ENCODE data around the gene PRKAG3.

PRKAG3 gene

DNA sequence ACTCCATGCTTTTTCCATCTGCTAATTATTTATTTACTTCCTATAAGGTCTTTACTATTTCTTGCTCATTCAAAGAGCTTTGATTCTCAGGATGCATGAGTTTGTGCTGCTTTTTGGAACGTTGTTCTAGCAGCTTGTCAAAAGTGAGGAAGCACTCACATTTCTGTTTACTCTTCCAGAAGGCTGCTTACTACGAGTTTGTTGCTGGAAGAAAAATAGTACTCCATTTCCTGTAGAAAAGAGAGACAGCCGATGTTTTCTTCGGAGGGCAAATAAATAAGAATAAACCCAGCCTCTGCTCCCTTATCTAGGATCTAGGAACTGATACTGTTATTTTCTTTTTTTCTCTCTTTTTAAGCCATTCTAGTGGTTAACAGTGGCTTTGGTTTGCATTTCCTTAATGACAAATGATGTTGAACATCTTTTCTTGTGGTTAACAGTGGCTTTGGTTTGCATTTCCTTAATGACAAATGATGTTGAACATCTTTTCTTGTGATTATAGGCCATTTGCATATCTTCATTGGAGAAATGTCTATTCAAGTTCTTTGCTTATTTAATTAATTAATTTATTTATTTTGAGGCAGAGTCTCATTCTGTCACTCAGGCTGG is 29.1 kb downstream of the PRKAG3 start:
- H3K4me3 ChIP-seq (ENCODE audit: low read depth in 1 of 2, low read length in 2 of 2) = no peak overlapping the region
- peaks cover 15% of the 10 kb centered on the region for H3K27me3 ChIP-seq (ENCODE audit: insufficient read depth, low read length, poor library complexity)
- no peaks in the 10 kb centered on the region for H3K36me3 ChIP-seq (ENCODE audit: insufficient read depth, low read length)
- no peaks in the 10 kb centered on the region for H3K79me2 ChIP-seq (ENCODE audit: insufficient read depth, low read length)
- ATAC-seq (ENCODE audit: insufficient read depth, low read depth) = peak; percentile 54
- H3K27ac ChIP-seq (ENCODE audit: low read length) = no peak overlapping the region
- no peak overlapping the region for H2AFZ ChIP-seq (ENCODE audit: low read depth, low read length)
- no peak for DNase-seq
- no peaks in the 10 kb centered on the region for H3K9me3 ChIP-seq (ENCODE audit: insufficient read depth, low read length, severe bottlenecking)
- H3K4me2 ChIP-seq (ENCODE audit: insufficient read depth, low read length) = no peak overlapping the region
- no peaks in the 10 kb centered on the region for H4K20me1 ChIP-seq (ENCODE audit: insufficient read depth, low read length)
- TF ChIP-seq CTCF (IDR thresholded peaks at IDR 0.05; ENCODE audit: borderline replicate concordance, extremely low read depth, low read length, poor library complexity, severe bottlenecking) (no peak), EZH2 (IDR thresholded peaks at IDR 0.05; ENCODE audit: borderline replicate concordance, low read depth, low read length, severe bottlenecking) (no peak)
- no peak overlapping the region for H3K9ac ChIP-seq (ENCODE audit: low read depth, low read length)
- no peaks in the 10 kb centered on the region for H3K4me1 ChIP-seq (ENCODE audit: insufficient read depth, low read length)

GRCh38 chr2:218799990-218800389 is 31.6 kb downstream of the PRKAG3 start:
- H3K9me3 ChIP-seq (ENCODE audit: insufficient read depth, low read length, severe bottlenecking) = no peaks in the 10 kb centered on the region
- no peaks in the 10 kb centered on the region for H3K4me1 ChIP-seq (ENCODE audit: insufficient read depth, low read length)
- no peaks in the 10 kb centered on the region for H3K36me3 ChIP-seq (ENCODE audit: insufficient read depth, low read length)
- peaks cover 15% of the 10 kb centered on the region for H3K27me3 ChIP-seq (ENCODE audit: insufficient read depth, low read length, poor library complexity)
- DNase-seq = no peak
- H2AFZ ChIP-seq (ENCODE audit: low read depth, low read length) = no peak overlapping the region
- no peak for ATAC-seq (ENCODE audit: insufficient read depth, low read depth)
- H3K79me2 ChIP-seq (ENCODE audit: insufficient read depth, low read length) = no peaks in the 10 kb centered on the region
- H3K4me3 ChIP-seq (ENCODE audit: low read depth in 1 of 2, low read length in 2 of 2) = no peak overlapping the region
- H3K27ac ChIP-seq (ENCODE audit: low read length) = no peak overlapping the region
- no peak overlapping the region for H3K4me2 ChIP-seq (ENCODE audit: insufficient read depth, low read length)
- no peak overlapping the region for H3K9ac ChIP-seq (ENCODE audit: low read depth, low read length)
- no peaks in the 10 kb centered on the region for H4K20me1 ChIP-seq (ENCODE audit: insufficient read depth, low read length)
- no peak for TF ChIP-seq EZH2 (IDR thresholded peaks at IDR 0.05; ENCODE audit: borderline replicate concordance, low read depth, low read length, severe bottlenecking)
- TF ChIP-seq CTCF (IDR thresholded peaks at IDR 0.05; ENCODE audit: borderline replicate concordance, extremely low read depth, low read length, poor library complexity, severe bottlenecking) = no peak

- no peaks in the 10 kb centered on the region for H3K79me2 ChIP-seq (ENCODE audit: insufficient read depth, low read length)
- H3K4me3 ChIP-seq (ENCODE audit: low read depth in 1 of 2, low read length in 2 of 2) = no peak overlapping the region
- H3K36me3 ChIP-seq (ENCODE audit: insufficient read depth, low read length) = no peaks in the 10 kb centered on the region
- ATAC-seq (ENCODE audit: insufficient read depth, low read depth) (no peak), DNase-seq (no peak)
- no peaks in the 10 kb centered on the region for H3K9me3 ChIP-seq (ENCODE audit: insufficient read depth, low read length, severe bottlenecking)
- peaks cover 15% of the 10 kb centered on the region for H3K27me3 ChIP-seq (ENCODE audit: insufficient read depth, low read length, poor library complexity)
- H2AFZ ChIP-seq (ENCODE audit: low read depth, low read length) = no peak overlapping the region
- H3K4me1 ChIP-seq (ENCODE audit: insufficient read depth, low read length) = no peaks in the 10 kb centered on the region
- H3K4me2 ChIP-seq (ENCODE audit: insufficient read depth, low read length) = no peak overlapping the region
- no peak overlapping the region for H3K9ac ChIP-seq (ENCODE audit: low read depth, low read length)
- H4K20me1 ChIP-seq (ENCODE audit: insufficient read depth, low read length) = no peaks in the 10 kb centered on the region
- H3K27ac ChIP-seq (ENCODE audit: low read length) = no peak overlapping the region
- no peak for TF ChIP-seq CTCF (IDR thresholded peaks at IDR 0.05; ENCODE audit: borderline replicate concordance, extremely low read depth, low read length, poor library complexity, severe bottlenecking)
- TF ChIP-seq EZH2 (IDR thresholded peaks at IDR 0.05; ENCODE audit: borderline replicate concordance, low read depth, low read length, severe bottlenecking) = no peak
These were observed 32.7 kb downstream of the PRKAG3 start for GRCh38 chr2:218798767-218799504.
